ENCODE data around the gene KRT32.

- TF ChIP-seq, protein P1, sequence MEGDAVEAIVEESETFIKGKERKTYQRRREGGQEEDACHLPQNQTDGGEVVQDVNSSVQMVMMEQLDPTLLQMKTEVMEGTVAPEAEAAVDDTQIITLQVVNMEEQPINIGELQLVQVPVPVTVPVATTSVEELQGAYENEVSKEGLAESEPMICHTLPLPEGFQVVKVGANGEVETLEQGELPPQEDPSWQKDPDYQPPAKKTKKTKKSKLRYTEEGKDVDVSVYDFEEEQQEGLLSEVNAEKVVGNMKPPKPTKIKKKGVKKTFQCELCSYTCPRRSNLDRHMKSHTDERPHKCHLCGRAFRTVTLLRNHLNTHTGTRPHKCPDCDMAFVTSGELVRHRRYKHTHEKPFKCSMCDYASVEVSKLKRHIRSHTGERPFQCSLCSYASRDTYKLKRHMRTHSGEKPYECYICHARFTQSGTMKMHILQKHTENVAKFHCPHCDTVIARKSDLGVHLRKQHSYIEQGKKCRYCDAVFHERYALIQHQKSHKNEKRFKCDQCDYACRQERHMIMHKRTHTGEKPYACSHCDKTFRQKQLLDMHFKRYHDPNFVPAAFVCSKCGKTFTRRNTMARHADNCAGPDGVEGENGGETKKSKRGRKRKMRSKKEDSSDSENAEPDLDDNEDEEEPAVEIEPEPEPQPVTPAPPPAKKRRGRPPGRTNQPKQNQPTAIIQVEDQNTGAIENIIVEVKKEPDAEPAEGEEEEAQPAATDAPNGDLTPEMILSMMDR (IDR thresholded peaks at IDR 0.05 in 8 of 11, conservative IDR thresholded peaks at IDR 0.05 in 3 of 11) = no peak
- TF ChIP-seq POLR2A (IDR thresholded peaks at IDR 0.05) = no peak
Observed at GRCh38 chr17:41483991-41484826, 17.0 kb upstream of the KRT32 start.
